ENCODE measurements around the gene ARFIP2.

ARFIP2 gene

GRCh38 chr11:6497069-6497839, 16.1 kb upstream of the ARFIP2 start, which contains the start of gene DNHD1:
DNHD1 (plus strand) TSS chr11:6497280; CDS start chr11:6498216, 936 bp downstream.
- H3K79me2 ChIP-seq (ENCODE audit: low read length): no peaks in the 10 kb centered on the region
- no peak within 1 kb of the TSS for H3K9ac ChIP-seq (ENCODE audit: low read length)
- H3K4me1 ChIP-seq (ENCODE audit: low read length): no peaks in the 10 kb centered on the region
- no peak within 1 kb of the TSS for H3K4me3 ChIP-seq (ENCODE audit: low read length)
- H2AFZ ChIP-seq (ENCODE audit: low read length): no peak within 1 kb of the TSS
- DNase-seq: no peak
- no peaks in the 10 kb centered on the region for H3K9me3 ChIP-seq (replicated peaks; ENCODE audit: insufficient read depth, low read length)
- H3K27me3 ChIP-seq (replicated peaks; ENCODE audit: insufficient read depth, low read length): no peaks in the 10 kb centered on the region
- H3K36me3 ChIP-seq (replicated peaks; ENCODE audit: insufficient read depth, low read length): no peaks in the 10 kb centered on the region
- H3F3A ChIP-seq (ENCODE audit: insufficient read depth, low read length): no peaks in the 10 kb centered on the region
- H3K27ac ChIP-seq (ENCODE audit: low read length): no peak within 1 kb of the TSS
- H4K20me1 ChIP-seq (ENCODE audit: insufficient read depth, low read length): no peaks in the 10 kb centered on the region
- TF ChIP-seq EZH2 (optimal IDR thresholded peaks at IDR 0.05; ENCODE audit: low read depth, low read length) (no peak), CTCF (IDR thresholded peaks at IDR 0.05; ENCODE audit: low read length) (no peak), EZH2phosphoT487 (IDR thresholded peaks at IDR 0.05; ENCODE audit: low read length) (no peak)
- H3K9me2 ChIP-seq (replicated peaks; ENCODE audit: insufficient read depth, low read length): no peaks in the 10 kb centered on the region
- no peak within 1 kb of the TSS for H3K4me2 ChIP-seq (ENCODE audit: low read depth, low read length)

GRCh38 chr11:6489306-6489705, 8.2 kb upstream of the ARFIP2 start:
- TF ChIP-seq EZH2phosphoT487 (IDR thresholded peaks at IDR 0.05; ENCODE audit: low read length) (no peak), EZH2 (optimal IDR thresholded peaks at IDR 0.05; ENCODE audit: low read depth, low read length) (no peak), CTCF (IDR thresholded peaks at IDR 0.05; ENCODE audit: low read length) (no peak)
- Histone ChIP-seq H3K79me2 (ENCODE audit: low read length) (no peaks in the 10 kb centered on the region), H3F3A (ENCODE audit: insufficient read depth, low read length) (0 out of 2 replicates have a peak, but pooled peaks cover 4% of the 10 kb centered on the region), H4K20me1 (ENCODE audit: insufficient read depth, low read length) (no peaks in the 10 kb centered on the region), H3K36me3 (replicated peaks; ENCODE audit: insufficient read depth, low read length) (0 out of 2 replicates have a peak, but pooled peaks cover 4% of the 10 kb centered on the region), H3K27ac (ENCODE audit: low read length) (no peak overlapping the region), H2AFZ (ENCODE audit: low read length) (no peak overlapping the region), H3K4me2 (ENCODE audit: low read depth, low read length) (no peak overlapping the region), H3K27me3 (replicated peaks; ENCODE audit: insufficient read depth, low read length) (no peaks in the 10 kb centered on the region), H3K4me1 (ENCODE audit: low read length) (no peaks in the 10 kb centered on the region), H3K4me3 (ENCODE audit: low read length) (no peak overlapping the region), H3K9me2 (replicated peaks; ENCODE audit: insufficient read depth, low read length) (no peaks in the 10 kb centered on the region), H3K9ac (ENCODE audit: low read length) (no peak overlapping the region), H3K9me3 (replicated peaks; ENCODE audit: insufficient read depth, low read length) (no peaks in the 10 kb centered on the region)
- no peak for DNase-seq

GRCh38 chr11:6488821-6489220, 7.7 kb upstream of the ARFIP2 start:
- Histone ChIP-seq H3K36me3 (replicated peaks; ENCODE audit: insufficient read depth, low read length) (0 out of 2 replicates have a peak, but pooled peaks cover 4% of the 10 kb centered on the region), H3F3A (ENCODE audit: insufficient read depth, low read length) (0 out of 2 replicates have a peak, but pooled peaks cover 4% of the 10 kb centered on the region), H3K9me2 (replicated peaks; ENCODE audit: insufficient read depth, low read length) (no peaks in the 10 kb centered on the region), H4K20me1 (ENCODE audit: insufficient read depth, low read length) (no peaks in the 10 kb centered on the region), H3K4me3 (ENCODE audit: low read length) (no peak overlapping the region), H3K79me2 (ENCODE audit: low read length) (0 out of 2 replicates have a peak, but pooled peaks cover under 1% of the 10 kb centered on the region), H3K27me3 (replicated peaks; ENCODE audit: insufficient read depth, low read length) (no peaks in the 10 kb centered on the region), H2AFZ (ENCODE audit: low read length) (no peak overlapping the region), H3K9me3 (replicated peaks; ENCODE audit: insufficient read depth, low read length) (no peaks in the 10 kb centered on the region), H3K4me2 (ENCODE audit: low read depth, low read length) (no peak overlapping the region), H3K4me1 (ENCODE audit: low read length) (no peaks in the 10 kb centered on the region), H3K27ac (ENCODE audit: low read length) (no peak overlapping the region), H3K9ac (ENCODE audit: low read length) (no peak overlapping the region)
- TF ChIP-seq EZH2 (optimal IDR thresholded peaks at IDR 0.05; ENCODE audit: low read depth, low read length) (no peak), EZH2phosphoT487 (IDR thresholded peaks at IDR 0.05; ENCODE audit: low read length) (no peak), CTCF (IDR thresholded peaks at IDR 0.05; ENCODE audit: low read length) (no peak)
- no peak for DNase-seq

Data from MM.1S (cell line).